Measurements from ENCODE around the gene KRTAP19-7. TPM values are rescaled to one million over a fixed set of nuclear protein-coding genes. Genes with fewer than 3 reads are reported as not detected.

Gene KRTAP19-7, protein sequence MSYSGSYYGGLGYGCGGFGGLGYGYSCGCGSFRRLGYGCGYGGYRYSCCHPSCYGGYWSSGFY
- total RNA-seq (2021; fragmentation: NEBNext Ultra II Directional; extraction: Animal tissue kit (Norgen Biotek cat#: 25700)), result not detected
- long read RNA-seq, result 0 reads

DNA sequence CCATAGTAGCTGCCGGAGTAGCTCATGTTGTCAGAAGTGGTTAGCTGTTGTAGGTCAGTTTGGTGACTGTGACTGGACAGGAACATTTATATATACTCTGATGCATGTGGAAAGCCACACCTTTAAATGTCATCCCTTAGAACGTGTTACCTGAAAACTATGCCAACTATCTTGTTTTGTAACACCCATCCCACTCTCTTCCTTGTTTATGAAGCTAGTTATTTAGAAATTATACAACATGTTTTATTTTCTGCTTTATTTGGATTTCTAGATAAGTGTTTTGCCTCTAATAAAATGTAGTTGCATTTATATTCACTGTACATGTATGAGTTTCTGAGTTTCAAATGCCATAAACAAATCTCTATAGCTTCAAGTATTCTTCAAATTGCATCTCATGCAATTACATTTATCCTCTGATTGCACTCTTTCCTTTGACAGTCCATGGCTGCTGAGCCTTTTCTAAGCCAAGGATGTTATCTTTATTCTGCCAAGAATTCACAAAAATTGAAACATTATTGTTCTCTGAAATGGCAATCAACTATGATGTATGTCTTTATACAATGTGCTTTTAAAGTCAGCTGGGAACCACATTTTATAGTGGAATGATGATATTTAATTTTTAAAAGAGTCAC, at the start of gene KRTAP19-7:
TSS of gene KRTAP19-7 (minus strand) at position 51 of the 632 bp plus-strand sequence. CDS start at position 26, 25 bp downstream.
- no peaks in the 10 kb centered on the region for H3K36me3 Mint-ChIP-seq (ENCODE audit: low read depth)
- no peaks in the 10 kb centered on the region for H3K4me1 Mint-ChIP-seq (ENCODE audit: low read depth)
- H3K27ac Mint-ChIP-seq, result no peak within 1 kb of the TSS

DNA sequence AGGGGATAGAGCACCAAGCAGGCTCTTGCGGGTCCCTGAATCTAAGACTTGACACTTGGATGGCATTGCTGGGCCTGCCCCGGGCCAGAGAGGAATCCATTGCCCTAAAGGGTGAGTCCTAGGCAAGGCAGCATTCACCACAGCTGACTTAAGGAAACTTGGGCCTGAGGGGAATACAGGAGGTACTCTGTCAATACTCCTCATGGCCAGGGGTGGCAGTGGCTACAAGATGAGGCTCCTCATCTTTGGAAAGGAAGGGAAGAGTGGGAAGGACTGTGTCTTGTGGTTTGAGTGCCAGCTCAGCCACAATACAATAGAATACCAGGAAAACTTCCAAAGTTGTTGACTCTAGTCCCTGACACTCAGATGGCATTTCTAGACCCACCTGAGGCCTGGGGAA, 44.9 kb upstream of the KRTAP19-7 start:
- Mint-ChIP-seq H3K27me3 (ENCODE audit: insufficient read depth) (no peaks in the 10 kb centered on the region), H3K9me3 (peaks cover 56% of the 10 kb centered on the region), H3K4me1 (ENCODE audit: low read depth) (no peaks in the 10 kb centered on the region), H3K4me3 (no peak overlapping the region), H3K36me3 (ENCODE audit: low read depth) (peaks cover 5% of the 10 kb centered on the region; the same call in 1 of the 2 replicates), H3K27ac (no peak overlapping the region)
- TF ChIP-seq, protein P1, sequence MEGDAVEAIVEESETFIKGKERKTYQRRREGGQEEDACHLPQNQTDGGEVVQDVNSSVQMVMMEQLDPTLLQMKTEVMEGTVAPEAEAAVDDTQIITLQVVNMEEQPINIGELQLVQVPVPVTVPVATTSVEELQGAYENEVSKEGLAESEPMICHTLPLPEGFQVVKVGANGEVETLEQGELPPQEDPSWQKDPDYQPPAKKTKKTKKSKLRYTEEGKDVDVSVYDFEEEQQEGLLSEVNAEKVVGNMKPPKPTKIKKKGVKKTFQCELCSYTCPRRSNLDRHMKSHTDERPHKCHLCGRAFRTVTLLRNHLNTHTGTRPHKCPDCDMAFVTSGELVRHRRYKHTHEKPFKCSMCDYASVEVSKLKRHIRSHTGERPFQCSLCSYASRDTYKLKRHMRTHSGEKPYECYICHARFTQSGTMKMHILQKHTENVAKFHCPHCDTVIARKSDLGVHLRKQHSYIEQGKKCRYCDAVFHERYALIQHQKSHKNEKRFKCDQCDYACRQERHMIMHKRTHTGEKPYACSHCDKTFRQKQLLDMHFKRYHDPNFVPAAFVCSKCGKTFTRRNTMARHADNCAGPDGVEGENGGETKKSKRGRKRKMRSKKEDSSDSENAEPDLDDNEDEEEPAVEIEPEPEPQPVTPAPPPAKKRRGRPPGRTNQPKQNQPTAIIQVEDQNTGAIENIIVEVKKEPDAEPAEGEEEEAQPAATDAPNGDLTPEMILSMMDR (IDR thresholded peaks at IDR 0.05), result no peak
- DNase-seq, result no peak

More for the DNA sequence above, at the start of gene KRTAP19-7:
- Mint-ChIP-seq H3K9me3 (peaks cover 56% of the 10 kb centered on the region), H3K4me3 (no peak within 1 kb of the TSS), H3K27me3 (ENCODE audit: insufficient read depth) (no peaks in the 10 kb centered on the region)
- no peak for DNase-seq
- TF ChIP-seq, protein P1 (IDR thresholded peaks at IDR 0.05), result no peak

DNA sequence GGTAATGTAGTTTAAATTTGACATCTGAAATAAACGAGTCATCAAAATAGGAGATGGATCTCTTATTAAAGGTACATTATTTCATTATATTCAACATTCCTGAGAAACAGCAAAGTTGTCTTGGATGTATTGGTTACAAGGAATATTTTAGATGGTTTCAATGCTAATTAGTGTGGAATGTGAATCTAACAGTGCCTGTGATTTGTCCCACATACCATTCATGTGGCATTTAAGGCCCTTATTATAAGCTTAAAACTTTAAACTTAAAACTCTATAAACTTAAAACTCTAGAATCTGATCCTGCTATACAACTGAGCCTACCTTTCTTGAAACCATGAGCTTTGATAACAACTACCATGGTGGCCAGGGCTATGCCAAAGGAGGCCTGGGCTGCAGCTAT, 39.7 kb upstream of the KRTAP19-7 start, which contains the start of gene KRTAP22-1:
TSS of gene KRTAP22-1 (plus strand) at position 301 of the 400 bp plus-strand sequence.
- H3K9me3 Mint-ChIP-seq, result peaks cover 50% of the 10 kb centered on the region
- no peak within 1 kb of the TSS for H3K27ac Mint-ChIP-seq
- no peak within 1 kb of the TSS for H3K4me3 Mint-ChIP-seq
- no peak for DNase-seq
- no peaks in the 10 kb centered on the region for H3K4me1 Mint-ChIP-seq (ENCODE audit: low read depth)
- TF ChIP-seq, protein P1 (IDR thresholded peaks at IDR 0.05), result no peak
- H3K27me3 Mint-ChIP-seq (ENCODE audit: insufficient read depth), result no peaks in the 10 kb centered on the region; the same call in 1 of the 2 replicates
- H3K36me3 Mint-ChIP-seq (ENCODE audit: low read depth), result no peaks in the 10 kb centered on the region

DNA sequence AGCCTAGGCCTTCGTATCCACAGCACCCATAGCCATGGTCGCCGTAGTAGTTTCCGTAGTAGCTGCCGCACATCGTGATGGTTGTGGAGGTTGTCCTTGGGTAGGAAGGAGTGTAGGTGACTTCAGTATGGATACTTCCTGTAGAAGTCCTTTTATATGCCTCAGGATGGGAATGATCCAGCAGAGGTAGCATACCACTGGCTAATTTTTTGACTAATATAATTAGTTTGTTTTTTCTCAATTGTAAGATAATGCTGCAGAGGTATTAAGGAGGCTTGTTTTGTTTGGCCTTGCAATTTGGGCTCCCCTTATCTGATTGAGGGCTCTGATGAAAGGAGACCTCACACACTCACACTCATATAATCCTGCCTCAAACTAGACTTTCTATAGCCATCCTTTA, 37.7 kb upstream of the KRTAP19-7 start, which contains the start of gene KRTAP6-2:
TSS of gene KRTAP6-2 (minus strand) at position 101 of the 400 bp plus-strand sequence. CDS start at position 73, 28 bp downstream.
- Mint-ChIP-seq H3K27ac (no peak within 1 kb of the TSS), H3K27me3 (ENCODE audit: insufficient read depth) (no peaks in the 10 kb centered on the region; the same call in 1 of the 2 replicates), H3K36me3 (ENCODE audit: low read depth) (no peaks in the 10 kb centered on the region), H3K4me1 (ENCODE audit: low read depth) (no peaks in the 10 kb centered on the region), H3K9me3 (peaks cover 52% of the 10 kb centered on the region), H3K4me3 (no peak within 1 kb of the TSS)
- no peak for DNase-seq
- TF ChIP-seq, protein P1 (IDR thresholded peaks at IDR 0.05), result no peak

DNA sequence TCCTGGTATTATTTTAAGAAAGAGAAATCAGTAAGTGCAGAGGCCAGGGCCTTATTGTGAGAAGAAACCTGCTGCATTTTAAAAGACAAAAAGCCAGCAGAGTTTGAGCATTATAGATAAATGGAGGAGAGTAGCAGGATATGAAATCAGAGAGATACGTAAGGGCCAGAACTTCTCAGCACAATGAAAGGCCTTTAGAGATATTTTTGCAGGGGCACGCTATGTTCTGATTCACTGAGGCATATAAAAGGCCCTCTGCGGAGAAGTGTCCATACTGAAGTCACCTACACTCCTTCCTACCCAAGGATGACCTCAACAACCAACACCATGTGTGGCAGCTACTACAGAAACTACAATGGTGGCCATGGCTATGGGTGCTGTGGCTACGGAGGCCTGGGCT, 31.0 kb upstream of the KRTAP19-7 start, which contains the start of gene KRTAP6-3:
TSS of gene KRTAP6-3 (plus strand) at position 301 of the 400 bp plus-strand sequence. CDS start at position 307, 6 bp downstream.
- TF ChIP-seq, protein P1 (IDR thresholded peaks at IDR 0.05), result no peak
- Mint-ChIP-seq H3K4me1 (ENCODE audit: low read depth) (no peaks in the 10 kb centered on the region), H3K36me3 (ENCODE audit: low read depth) (no peaks in the 10 kb centered on the region; the same call in 1 of the 2 replicates), H3K9me3 (peaks cover 43% of the 10 kb centered on the region), H3K27me3 (ENCODE audit: insufficient read depth) (no peaks in the 10 kb centered on the region; the same call in 1 of the 2 replicates), H3K4me3 (no peak within 1 kb of the TSS), H3K27ac (no peak within 1 kb of the TSS)
- DNase-seq, result no peak
